Heart left ventricle (tissue), 16 donors: ENCODE measurements around the gene GMPPA. TPM values are rescaled to one million over a fixed set of nuclear protein-coding genes. Genes with fewer than 3 reads are reported as not detected.

Source experiments
- ATAC-seq, 4 donors: fragments of 200-7000 bp; cut with Tn5 transposase; one replicate each; pipeline ENCODE4 v1.9.1; 2020 to 2022; ENCODE audit warnings: moderate library complexity in 4 of 4, mild to moderate bottlenecking in 3 of 4, moderate number of reproducible peaks in 1 of 4
- DNase-seq, 5 donors: peaks; one replicate each; pipeline ENCODE4 v3.0.0-alpha.2; 2020
- H3K27ac ChIP-seq, 12 donors: fragments of 200-600 bp; sonication (generic) in 4 of 12; one replicate each; pipeline versions ENCODE4 v1.5.0 to v1.8.0; 2016 to 2022; ENCODE audit warnings: mild to moderate bottlenecking in 2 of 12
- H3K27me3 ChIP-seq, 9 donors: fragments of 200-600 bp; sonication (generic) in 2 of 9; one replicate each; pipeline versions ENCODE4 v1.5.1 to v1.8.0; 2016 to 2022; ENCODE audit warnings: mild to moderate bottlenecking in 3 of 9
- H3K36me3 ChIP-seq, 9 donors: fragments of 200-600 bp; sonication (generic) in 2 of 9; one replicate each; pipeline versions ENCODE4 v1.5.0 to v1.8.0; 2018 to 2022; ENCODE audit warnings: mild to moderate bottlenecking in 2 of 9
- H3K4me1 ChIP-seq, 12 donors: fragments of 200-600 bp; sonication (generic) in 4 of 12; one replicate each; pipeline versions ENCODE4 v1.5.0 to v1.8.0; 2016 to 2022; ENCODE audit warnings: mild to moderate bottlenecking in 3 of 12
- H3K4me3 ChIP-seq, 12 donors: fragments of 200-600 bp; sonication (generic) in 4 of 12; one replicate each; pipeline versions ENCODE4 v1.5.0 to v1.8.0; 2017 to 2022; ENCODE audit warnings: mild to moderate bottlenecking in 9 of 12, moderate library complexity in 4 of 12
- H3K9me3 ChIP-seq, 12 donors: fragments of 200-600 bp; sonication (generic) in 4 of 12; one replicate each; pipeline versions ENCODE4 v1.5.0 to v1.8.0; 2016 to 2022; ENCODE audit warnings: mild to moderate bottlenecking in 1 of 12
- CTCF ChIP-seq, 12 donors: fragments of 200-600 bp; sonication (generic) in 4 of 12; IDR thresholded peaks; one replicate each; pipeline versions ENCODE4 v1.5.0 to v1.8.0; 2018 to 2022; ENCODE audit warnings: antibody characterized with exemption in 12 of 12, mild to moderate bottlenecking in 5 of 12
- POLR2A ChIP-seq, 2 donors: fragments of 450-650 bp; IDR thresholded peaks; one replicate each; pipeline ENCODE4 v1.6.1; 2017; ENCODE audit warnings: antibody characterized with exemption in 2 of 2, mild to moderate bottlenecking in 2 of 2, moderate library complexity in 2 of 2
- WGBS, 4 donors: extraction: QIAGEN DNeasy Blood & Tissue Kit in 2 of 4; methylation state at CpG; one replicate each; pipeline versions ENCODE4 v1.1.5 to v1.1.7; 2013 to 2018; 5-methylcytosine and 5-hydroxymethylcytosine counted together
- intact Hi-C, 10 donors: fragments of 100-400 bp; cut with DNase I; formaldehyde crosslinking; loops; one replicate each; pipeline versions ENCODE4 v1.11.1 to v1.14.2; 2022
- polyA plus RNA-seq, 2 donors: library from polyadenylated mRNA; stranded (reverse); fragments of 200-250 nt; gene quantifications; one replicate each; pipeline ENCODE4 v1.2.3, GENCODE V29; 2013
- total RNA-seq, 9 donors: library from RNA; depleted of rRNA in 2 of 9; stranded (reverse); fragments of >200 nt in 2 of 9; fragmentation: NEBNext Ultra II Directional in 3 of 9; extraction: Animal tissue kit (Norgen Biotek cat#: 25700) in 3 of 9; gene quantifications; one replicate each; pipeline versions ENCODE4 v1.1.0 to v1.2.4, GENCODE V29; 2016 to 2023
- donor health status: ischemic (EF 13 %, LVEDD 7.1; RV severe dilation, severe dysfunction).
- donor health status: healthy with polysubstance abuse.
- donor health status: DM: no; HTN: yes; CAD: no.
- donor health status: DM: no; HTN: no; CAD: no.
- donor health status: ischemic (EF 25% LVEDD 6.9; RV normal size, moderate dysfunction).
- donor health status: ischemic (EF 25% LVEDD 5.7; RV mildly dilated, moderate dysfunction).
- donor health status: healthy.
- donor health status: DM: yes; HTN: yes; CAD: no.
- donor health status: ischemic (EF 35%, LVEDD 5.7; RV mildly dilated, moderate dysfunction).
- donor health status: nonischemic (EF 11% LVEDD 7.7; RV severe dilation, severe dysfunction).
- donor health status: DM: yes; HTN: yes; CAD: no.
- donor health status: PGD.
- donor health status: ischemic (EF 29% LVEDD 5.4; RV normal size, mild dysfunction).
- donor health status: nonischemic (EF 23%, LVEDD 6.1; RV moderate dilation, normal function).

GMPPA gene
- total and polyA plus RNA-seq, 11 donors: 15.8 to 35.5 (median 20.1) TPM

- no peak for ATAC-seq
- peaks cover 0 to 27% (median 3%) of the 10 kb centered on the region in 9 donors for H3K27me3 ChIP-seq
- H3K4me3 ChIP-seq: no peak overlapping the region
- TF ChIP-seq POLR2A (IDR thresholded peaks at IDR 0.05) (no peak), CTCF (IDR thresholded peaks at IDR 0.05) (no peak)
- H3K4me1 ChIP-seq: peaks cover 0 to 25% (median 13%) of the 10 kb centered on the region in 12 donors
- no peak overlapping the region for H3K27ac ChIP-seq
- intact Hi-C loops: loop anchor here in 2 of 10 donors (10.0 kb wide), 2 partner anchors 55 to 95 kb away; no protein-coding TSS in a partner anchor
- H3K9me3 ChIP-seq: no peaks in the 10 kb centered on the region
- WGBS, 4 donors: 84 to 91% (median 88%) methylated on average over 7 to 9 of the region's 9 CpGs
- H3K36me3 ChIP-seq: peaks cover 0 to 5% (median 0%) of the 10 kb centered on the region in 9 donors
- DNase-seq: no peak
These were observed 50.9 kb downstream of the GMPPA start for GRCh38 chr2:219549619-219550018.

- H3K36me3 ChIP-seq: peaks cover 0 to 18% (median 12%) of the 10 kb centered on the region in 9 donors
- peak in 1 of 4 donors; percentile 1 for ATAC-seq
- peak overlapping the region in 3 of 12 donors; percentile 19 to 57 (median 38) for H3K27ac ChIP-seq
- intact Hi-C loops: loop anchor here in 1 of 10 donors (10.0 kb wide), 1 partner anchor 53 kb away; no protein-coding TSS in a partner anchor
- peaks cover 0 to 21% (median 13%) of the 10 kb centered on the region in 12 donors for H3K4me1 ChIP-seq
- peak overlapping the region in 11 of 12 donors; percentile 33 to 75 (median 60) for H3K4me3 ChIP-seq
- H3K9me3 ChIP-seq: no peaks in the 10 kb centered on the region
- H3K27me3 ChIP-seq: peaks cover 0 to 24% (median 3%) of the 10 kb centered on the region in 9 donors
- WGBS, 4 donors: 22 to 43% (median 32%) methylated on average over 27 to 54 of the region's 54 CpGs
- TF ChIP-seq CTCF (IDR thresholded peaks at IDR 0.05) (no peak), POLR2A (IDR thresholded peaks at IDR 0.05) (no peak)
- peak in 1 of 5 donors; percentile 27 for DNase-seq
These were observed 53.0 kb downstream of the GMPPA start for GRCh38 chr2:219551441-219552381.

- Histone ChIP-seq H3K4me1 (peaks cover 0 to 21% (median 13%) of the 10 kb centered on the region in 12 donors), H3K27me3 (peaks cover 0 to 24% (median 3%) of the 10 kb centered on the region in 9 donors)
These were observed 53.9 kb downstream of the GMPPA start for GRCh38 chr2:219552382-219553167.

More at GRCh38 chr2:219552382-219553167, 53.9 kb downstream of the GMPPA start:
- Histone ChIP-seq H3K36me3 (peaks cover 0 to 25% (median 17%) of the 10 kb centered on the region in 9 donors), H3K4me3 (peak overlapping the region; percentile 27 to 75 (median 57)), H3K27ac (peak overlapping the region in 3 of 12 donors; percentile 19 to 57 (median 38)), H3K9me3 (no peaks in the 10 kb centered on the region)
- TF ChIP-seq POLR2A (IDR thresholded peaks at IDR 0.05): peak in 1 of 2 donors; percentile 23
- TF ChIP-seq CTCF (IDR thresholded peaks at IDR 0.05): no peak
- WGBS, 4 donors: 3 to 13% (median 4%) methylated on average over 27 to 99 of the region's 99 CpGs
- intact Hi-C loops: loop anchor here in 1 of 10 donors (10.0 kb wide), 1 partner anchor 52 kb away; no protein-coding TSS in a partner anchor
- DNase-seq (peak; percentile 84 to 90 (median 88)), ATAC-seq (peak; percentile 63 to 92 (median 86))
